Cardiac septum (tissue), 1 donor: ENCODE results near the gene PSMA6. TPM values are rescaled to one million over a fixed set of nuclear protein-coding genes. Genes with fewer than 3 reads are reported as not detected.
"Not testable (repeated sequence)": the region's sequence is repeated elsewhere in the genome, so short reads cannot be mapped to it uniquely, and the experiment has no call there.

Source experiments
- DNase-seq: peaks from one replicate; pipeline ENCODE4 v3.0.0-alpha.2; 2020; ENCODE audit warnings: low spot score
- intact Hi-C: fragments of 100-400 bp; cut with DNase I; formaldehyde crosslinking; loops from one replicate; pipeline ENCODE4 v1.14.0; 2022
- long read RNA-seq: library from polyadenylated mRNA; unstranded; transcript quantifications from one replicate; pipeline ENCODE4 v2.0.0, GENCODE V29; 2021
- total RNA-seq: library from RNA; stranded (reverse); fragmentation: NEBNext Ultra II Directional; extraction: Animal tissue kit (Norgen Biotek cat#: 25700); gene quantifications from one replicate; pipeline ENCODE4 v1.2.1, GENCODE V29; 2021
- donor health status: DM: no; HTN: no; CAD: no.

PSMA6 gene
- total RNA-seq, result 125 TPM
- long read RNA-seq, transcript PSMA6-201 (7 exons, 1,029 nt), result major isoform, 128 of 137 reads
- long read RNA-seq, partial matches to known transcripts, result 1 of 137 reads
- long read RNA-seq, other reads (novel, unspliced or antisense), result 4 of 137 reads

DNA sequence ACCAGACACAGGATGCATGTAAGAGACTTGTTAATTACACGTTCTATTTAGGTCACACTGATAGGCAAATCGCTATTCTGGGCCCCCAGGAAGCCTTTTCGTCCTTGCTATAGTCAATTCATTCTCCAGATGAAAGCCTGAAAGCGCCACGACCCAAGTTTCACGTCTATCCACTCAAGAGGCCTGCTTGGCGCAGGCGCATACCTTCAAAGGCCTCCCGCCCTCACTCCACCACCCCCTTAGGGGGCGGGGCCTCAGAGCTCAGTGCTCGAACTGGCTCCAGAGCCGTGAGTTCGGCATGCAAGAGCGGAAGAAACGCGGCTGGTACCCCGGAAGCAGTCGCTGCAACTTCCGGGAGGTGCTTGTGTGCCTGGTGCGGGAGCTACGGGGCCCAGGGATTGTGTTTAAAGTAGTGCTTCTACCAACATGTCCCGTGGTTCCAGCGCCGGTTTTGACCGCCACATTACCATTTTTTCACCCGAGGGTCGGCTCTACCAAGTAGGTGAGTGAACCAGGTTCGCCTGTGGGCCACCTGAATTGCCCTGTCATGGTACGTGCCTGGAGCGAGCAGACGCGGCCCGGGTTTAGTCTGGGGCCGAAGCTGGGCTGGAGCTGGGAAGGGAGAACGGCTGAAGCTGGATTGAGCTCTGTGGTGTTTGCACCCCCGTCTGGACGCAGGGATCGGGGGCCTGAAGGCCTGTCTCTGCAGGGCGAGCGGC lies at the start of gene PSMA6:
Gene PSMA6, plus strand, starts transcription at position 332 of the 719 bp plus-strand sequence. Its CDS starts 95 bp downstream, at position 427.
- intact Hi-C loops, result loop anchor here (1.0 to 2.0 kb wide), 2 partner anchors 45 to 112 kb away; partner anchors contain the start of gene NFKBIA
- peak; percentile 99 for DNase-seq

DNA sequence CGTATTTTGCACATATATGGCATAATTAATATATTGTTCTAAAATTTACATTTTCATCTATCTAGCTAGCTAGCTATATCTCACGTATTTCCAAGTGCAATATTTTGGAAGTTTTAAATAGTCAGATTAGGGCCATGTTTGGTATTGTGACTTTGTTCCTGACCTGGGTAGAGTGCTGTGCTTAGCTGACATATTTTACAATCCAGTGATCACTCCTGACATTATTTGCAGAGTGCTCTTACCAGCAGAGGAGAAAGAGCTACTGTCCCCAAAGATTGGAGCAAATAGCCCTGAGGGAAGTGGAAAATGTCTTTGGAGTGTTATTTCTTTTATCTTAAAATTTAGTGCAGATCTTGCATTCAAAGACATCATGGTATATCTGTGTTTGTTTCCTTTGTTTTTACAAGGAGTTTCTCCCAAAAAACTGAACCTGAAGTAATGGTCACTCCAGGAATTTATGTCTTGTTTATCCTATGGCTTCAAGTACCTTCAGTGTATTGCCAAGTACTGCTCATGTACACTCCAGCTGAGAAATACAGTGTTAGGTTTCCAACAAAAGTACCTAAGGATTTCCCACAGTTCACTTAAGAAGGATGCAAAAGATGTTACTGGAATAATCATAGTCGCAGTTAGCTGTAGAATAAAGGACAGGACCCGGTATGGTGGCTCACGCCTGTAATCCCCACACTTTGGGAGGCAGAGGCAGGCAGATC lies 49.4 kb upstream of the PSMA6 start:
- intact Hi-C loops, result no loop called here
- DNase-seq, result no peak

DNA sequence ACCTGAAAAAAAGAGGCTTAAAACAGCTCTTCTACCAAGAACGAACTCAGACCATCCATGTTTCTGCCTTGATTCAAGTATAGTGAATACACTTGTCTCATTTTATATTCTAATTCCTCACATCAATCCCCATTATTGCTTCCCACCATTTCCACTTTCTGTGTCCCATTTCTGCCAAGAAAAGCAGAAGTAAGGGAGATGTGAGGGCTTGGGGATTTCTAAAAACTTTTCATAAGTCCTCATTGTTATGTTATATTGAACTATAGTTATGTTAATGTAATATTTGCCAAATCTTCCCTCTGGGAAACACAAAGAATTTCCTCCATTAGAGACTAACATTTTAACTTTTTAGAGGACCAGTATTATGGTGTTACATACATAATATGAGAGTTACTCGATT lies 48.2 kb upstream of the PSMA6 start:
- no peak for DNase-seq

DNA sequence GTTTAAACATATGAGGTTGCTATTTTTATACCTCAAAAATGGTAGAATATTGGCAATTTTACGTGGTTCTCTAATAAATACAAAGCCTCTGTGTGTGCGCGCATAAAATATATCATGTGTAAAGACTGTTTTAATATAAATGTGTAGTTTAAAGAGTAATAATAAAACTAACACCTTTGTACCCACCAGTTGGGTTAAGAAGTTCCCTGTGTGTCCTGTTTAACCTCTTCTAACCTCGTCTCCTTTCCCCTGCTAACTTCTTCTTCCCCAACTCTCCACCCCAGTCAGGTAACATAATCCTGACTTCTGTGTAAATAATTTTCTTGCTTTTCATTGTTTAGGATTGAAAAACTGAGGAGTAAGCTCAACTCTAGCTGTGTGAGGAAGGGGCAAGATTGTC lies 47.6 kb upstream of the PSMA6 start:
- no peak for DNase-seq
- intact Hi-C loops, result no loop called here

More for the DNA sequence above, 48.2 kb upstream of the PSMA6 start:
- intact Hi-C loops, result no loop called here

DNA sequence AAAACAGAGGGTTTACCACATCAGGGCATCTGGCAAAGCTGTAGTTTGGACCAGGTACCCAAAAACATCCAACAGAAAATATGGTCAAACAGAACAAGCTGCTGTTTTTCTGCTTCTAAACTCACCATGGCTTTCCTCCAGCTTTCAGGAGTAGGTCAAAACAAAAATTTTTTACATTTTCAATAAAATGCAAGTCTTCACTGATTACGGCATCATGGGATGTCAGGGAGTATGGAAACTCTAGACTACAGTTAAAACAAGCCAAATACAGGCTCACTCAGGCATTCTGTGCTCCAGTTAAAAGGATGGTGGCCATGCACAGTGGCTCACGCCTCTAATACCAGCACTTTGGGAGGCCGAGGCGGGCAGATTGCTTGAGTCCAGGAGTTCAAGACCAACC lies 47.1 kb upstream of the PSMA6 start:
- no peak for DNase-seq
- intact Hi-C loops, result no loop called here

DNA sequence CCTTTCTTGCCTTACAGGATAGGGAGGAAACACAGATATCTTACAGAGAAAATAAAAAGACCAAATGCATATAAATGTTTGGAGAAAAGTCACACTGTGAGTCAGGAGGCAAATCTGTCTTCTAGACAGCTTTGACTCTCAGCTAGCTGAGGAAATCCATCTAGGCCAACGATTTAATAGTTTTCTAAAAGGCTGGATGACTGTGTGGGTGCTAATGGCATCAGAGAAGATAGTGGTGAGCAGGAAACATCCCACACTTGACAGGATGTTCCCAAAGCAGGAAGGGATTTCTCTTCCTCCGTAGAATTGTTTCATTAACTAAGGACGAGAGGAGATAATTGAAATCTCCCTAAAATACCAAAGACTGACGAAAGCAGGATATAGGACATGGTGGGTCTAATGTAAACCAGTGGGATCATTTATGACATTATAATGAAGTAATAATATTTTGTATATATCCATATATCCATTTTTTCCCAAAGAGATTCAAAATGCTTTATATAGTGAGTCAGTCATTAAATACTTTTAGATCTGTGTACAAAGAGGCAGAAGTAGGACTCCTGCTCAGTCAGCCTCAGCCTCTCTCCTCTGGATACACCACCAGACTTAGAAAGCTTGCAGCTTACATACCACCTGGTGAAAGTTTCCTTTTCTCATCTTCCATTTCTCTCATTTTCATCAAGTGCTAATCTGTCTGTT lies 44.3 kb upstream of the PSMA6 start:
- DNase-seq, result no peak

DNA sequence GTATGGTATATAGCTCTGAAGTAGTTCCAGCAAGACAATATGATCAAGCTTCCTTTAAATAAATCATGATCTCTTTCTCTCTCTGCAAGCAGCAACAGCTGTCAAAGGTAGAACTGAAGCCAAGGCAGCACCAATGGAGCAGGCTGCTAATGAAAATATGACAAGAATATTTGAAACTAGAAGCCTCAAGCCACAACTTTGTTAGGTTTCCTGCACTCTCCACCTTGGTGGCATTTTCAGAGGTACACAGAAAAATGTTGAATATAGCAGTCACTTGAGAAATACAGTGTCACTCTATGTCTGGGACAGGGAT lies 43.8 kb upstream of the PSMA6 start:
- no peak for DNase-seq
- intact Hi-C loops, result no loop called here

More for the DNA sequence above, 44.3 kb upstream of the PSMA6 start:
- intact Hi-C loops, result no loop called here

DNA sequence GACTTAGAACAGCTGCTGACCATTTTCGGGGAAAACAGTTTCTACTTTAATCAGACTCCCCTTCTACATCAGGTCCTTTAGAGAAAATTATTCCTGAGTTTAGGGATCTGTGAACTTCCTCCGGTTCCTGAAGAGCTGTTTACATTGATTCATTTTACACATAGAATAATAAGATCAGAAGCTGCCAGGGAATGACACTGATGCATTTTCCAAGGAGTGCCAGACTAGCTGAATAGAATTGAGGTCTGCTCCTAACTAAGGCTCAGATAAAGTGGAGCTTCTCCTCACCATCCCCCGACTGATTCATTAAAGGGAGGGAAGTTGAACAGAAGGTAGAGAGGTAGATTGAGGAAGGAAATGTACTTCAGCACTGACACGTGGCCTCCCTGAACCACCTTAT lies 41.9 kb upstream of the PSMA6 start:
- DNase-seq, result no peak
- intact Hi-C loops, result no loop called here

DNA sequence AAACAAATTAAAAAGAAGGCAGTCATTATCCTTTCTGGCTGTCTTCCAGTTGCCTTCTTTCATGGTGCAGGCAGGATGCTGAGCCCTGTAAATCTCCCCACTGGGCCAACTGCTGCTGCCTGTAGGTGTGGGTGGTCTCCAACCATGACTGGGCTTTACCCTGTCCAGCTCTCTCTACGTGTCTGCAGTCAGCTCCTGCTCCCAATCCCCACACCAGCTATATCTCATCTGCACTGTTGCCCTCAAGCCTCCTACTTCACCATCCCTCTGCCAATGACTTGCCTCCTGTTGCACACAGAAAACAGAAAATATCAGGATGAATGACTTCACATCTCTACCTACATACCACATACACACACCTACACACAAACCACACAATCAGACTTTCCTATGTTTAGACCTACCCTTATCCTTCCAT lies 39.7 kb upstream of the PSMA6 start:
- intact Hi-C loops, result no loop called here
- DNase-seq, result no peak

DNA sequence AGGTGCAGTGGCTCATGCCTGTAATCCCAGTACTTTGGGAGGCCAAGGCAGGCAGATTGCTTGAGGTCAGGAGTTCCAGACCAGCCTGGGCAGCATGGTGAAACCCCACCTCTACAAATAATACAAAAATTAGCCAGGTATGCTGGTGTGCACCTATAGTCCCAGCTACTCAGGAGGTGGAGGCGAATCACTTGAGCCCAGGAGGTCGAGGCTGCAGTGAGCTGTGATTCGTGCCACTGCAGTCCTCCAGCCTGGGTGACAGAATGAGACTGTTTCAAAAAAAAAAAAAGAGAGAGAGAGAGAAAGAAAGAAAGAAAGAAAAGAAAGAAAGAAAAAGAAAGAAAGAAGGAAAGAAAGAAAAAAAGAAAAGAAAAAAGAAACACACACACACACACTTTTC lies 39.1 kb upstream of the PSMA6 start:
- DNase-seq, intact Hi-C loops: not testable (repeated sequence)

DNA sequence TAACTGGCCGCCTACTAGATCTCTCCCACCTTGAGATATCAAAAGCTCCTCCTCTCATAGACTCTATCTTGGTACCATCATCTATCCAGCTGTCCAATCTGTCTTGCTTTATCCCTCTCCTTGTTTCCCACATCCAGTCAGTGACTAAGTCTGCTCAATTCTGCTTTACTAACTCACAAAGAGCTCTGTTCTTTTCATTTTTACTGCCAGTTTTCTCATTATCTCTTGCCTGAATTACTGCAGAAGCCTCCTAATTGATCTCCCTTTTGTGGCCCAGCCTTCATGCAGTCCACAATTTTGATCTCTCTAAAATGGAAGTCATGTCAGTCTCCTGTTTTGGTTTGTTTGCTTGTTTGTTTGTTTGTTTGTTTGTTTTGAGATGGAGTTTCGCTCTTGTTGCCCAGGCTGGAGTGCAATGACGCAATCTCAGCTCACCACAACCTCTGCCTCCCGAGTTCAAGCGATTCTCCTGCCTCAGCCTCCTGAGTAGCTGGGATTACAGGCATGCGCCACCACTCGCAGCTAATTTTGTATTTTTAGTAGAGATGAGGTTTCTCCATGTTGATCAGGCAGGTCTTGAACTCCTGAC lies 38.1 kb upstream of the PSMA6 start:
- intact Hi-C loops, DNase-seq: not testable (repeated sequence)

DNA sequence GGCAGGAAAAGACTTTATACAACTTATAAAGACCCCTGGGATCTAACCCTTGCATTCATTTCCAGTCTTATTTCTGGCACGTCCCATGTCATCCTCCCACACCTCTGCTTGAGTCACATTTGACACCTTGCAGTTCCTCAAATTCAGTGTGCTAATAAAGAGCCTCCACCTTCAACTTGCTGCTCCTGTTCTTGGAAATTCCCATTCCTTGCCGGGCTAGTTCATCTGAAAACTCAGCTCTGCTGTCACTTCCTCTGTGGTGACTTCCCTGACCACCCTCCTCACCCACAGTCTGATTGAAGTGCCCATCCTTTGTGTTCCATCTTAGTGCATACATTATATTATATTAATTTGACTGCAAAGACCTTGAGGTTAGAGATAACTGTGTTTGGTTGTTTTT lies 37.4 kb upstream of the PSMA6 start:
- intact Hi-C loops, result no loop called here
- DNase-seq, result no peak

DNA sequence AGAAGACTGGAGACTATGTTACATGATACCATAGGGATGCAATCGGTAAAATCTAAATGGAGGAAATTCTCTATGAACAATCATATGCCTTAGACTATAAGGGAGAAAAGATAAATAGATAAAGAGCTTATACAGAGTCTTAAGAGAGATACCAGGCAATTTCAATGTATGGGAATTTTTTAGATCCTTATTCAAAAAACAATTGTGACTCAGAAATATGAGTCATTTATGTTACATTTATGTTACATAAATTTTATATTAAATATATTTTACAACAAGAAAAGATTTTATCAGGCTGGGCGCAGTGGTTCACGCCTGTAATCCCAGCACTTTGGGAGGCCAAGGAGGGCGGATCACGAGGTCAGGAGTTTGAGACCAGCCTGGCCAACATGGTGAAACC lies 36.5 kb upstream of the PSMA6 start:
- intact Hi-C loops, result no loop called here
- no peak for DNase-seq

DNA sequence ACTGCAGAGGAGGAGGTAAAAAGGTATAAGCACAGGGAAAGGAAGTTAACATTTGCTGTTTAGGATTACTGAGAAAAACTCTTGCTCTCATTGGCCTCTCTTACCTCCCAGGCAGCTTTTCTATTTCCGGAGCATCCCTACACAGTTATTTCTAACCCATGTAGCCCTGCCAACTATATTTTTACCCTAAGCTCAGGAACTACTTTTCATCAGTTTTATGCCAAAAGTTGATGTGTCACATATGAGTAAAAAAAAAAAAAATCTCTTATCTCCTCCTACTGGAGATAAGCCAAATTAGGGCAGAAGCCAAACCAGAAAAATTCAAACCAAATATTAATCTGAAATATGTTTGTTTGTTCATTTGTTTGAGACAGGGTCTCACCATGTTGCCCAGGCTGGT lies 34.4 kb upstream of the PSMA6 start:
- intact Hi-C loops, result no loop called here
- no peak for DNase-seq

DNA sequence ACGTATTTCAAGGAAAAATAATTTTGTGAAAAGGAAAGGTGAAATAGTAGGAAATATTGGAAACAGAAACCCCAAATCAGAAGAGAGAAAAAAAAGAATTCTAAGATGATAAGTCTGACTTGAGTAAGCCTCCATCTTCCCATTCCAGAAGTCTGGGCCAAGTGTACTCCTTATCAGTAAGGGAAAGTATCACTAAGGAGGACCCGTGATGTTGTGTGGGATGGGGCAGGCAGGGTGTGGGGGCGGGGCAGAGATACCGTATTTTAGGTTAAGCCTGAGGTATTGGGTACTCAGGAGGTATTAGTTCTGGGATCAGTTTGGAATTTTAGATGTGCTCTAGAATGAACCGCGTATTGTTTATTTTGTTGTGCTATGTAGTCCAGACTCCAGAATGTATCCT lies 33.8 kb upstream of the PSMA6 start:
- DNase-seq, result no peak
- intact Hi-C loops, result no loop called here

DNA sequence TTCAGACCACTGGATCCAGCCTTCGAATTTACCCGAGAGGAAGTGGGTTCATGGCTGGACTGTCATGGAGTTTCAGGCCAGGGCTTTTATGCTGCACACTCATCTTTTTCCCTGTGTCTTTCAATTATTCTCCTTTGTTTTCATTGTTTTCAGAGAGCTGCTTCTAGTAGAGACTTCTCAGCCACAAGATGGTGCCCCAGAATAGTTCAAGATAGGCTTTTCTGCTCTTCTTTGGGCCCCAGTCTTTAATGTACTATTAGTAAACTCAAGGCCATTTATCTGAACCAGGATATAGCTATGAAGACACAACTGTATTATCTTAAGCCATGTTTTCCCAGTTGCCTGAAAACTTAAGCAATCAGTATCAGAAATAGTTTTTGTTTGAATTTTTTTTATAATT lies 30.4 kb upstream of the PSMA6 start:
- intact Hi-C loops, result no loop called here
- no peak for DNase-seq

DNA sequence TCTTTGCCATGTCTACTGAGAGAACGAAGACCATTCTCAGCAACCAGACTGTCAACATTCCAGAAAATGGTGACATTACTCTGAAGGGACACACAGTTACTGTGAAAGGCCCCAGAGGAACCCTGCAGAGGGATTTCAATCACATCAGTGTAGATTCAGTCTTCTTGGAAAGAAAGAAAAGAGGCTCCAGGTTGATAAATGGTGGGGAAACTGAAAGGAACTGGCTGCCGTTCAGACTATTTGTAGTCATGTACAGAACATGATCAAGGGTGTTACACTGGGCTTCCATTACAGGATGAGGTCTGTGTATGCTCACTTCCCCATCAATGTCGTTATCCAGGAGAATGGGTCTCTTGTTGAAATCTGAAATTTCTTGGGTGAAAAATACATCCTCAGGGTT lies 29.7 kb upstream of the PSMA6 start:
- intact Hi-C loops, result no loop called here
- no peak for DNase-seq

DNA sequence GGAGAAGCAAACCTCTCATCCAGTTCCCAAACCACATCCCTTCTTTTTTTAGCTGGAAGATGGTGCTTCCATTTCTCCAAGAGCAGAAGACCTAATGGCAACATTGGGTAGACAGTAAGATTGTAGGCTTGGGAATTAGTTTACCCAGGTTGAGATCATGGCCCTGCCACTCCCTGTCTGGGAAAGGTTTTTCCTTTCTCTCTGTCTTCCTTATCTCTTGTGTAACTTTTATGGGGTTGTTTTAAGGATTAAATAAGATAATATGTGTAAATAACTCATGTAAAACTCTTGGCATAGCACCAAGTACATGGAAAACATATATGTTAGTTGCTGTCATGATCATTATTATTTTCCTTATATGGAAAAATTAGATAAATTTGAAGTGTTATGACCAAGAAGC lies 23.2 kb upstream of the PSMA6 start:
- intact Hi-C loops, result no loop called here
- DNase-seq, result no peak

DNA sequence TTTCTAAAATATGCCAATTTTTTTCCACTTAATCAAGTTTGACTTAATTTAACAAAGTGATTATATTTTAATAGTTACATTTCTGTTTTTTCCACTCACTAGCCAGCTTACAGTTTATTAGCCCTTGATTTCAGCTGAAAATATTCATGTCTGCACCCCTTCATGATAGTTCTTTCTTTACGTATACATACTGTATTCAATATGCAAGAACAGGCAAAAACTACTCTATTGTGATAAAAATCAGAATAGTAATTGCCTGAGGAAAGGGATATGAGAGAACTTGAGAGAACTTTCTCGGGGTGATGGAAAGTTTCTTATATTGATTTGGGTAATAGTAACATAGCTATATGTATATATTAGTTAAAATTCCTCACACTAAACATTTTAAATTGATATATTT lies 17.4 kb upstream of the PSMA6 start:
- no peak for DNase-seq
- intact Hi-C loops, result no loop called here

DNA sequence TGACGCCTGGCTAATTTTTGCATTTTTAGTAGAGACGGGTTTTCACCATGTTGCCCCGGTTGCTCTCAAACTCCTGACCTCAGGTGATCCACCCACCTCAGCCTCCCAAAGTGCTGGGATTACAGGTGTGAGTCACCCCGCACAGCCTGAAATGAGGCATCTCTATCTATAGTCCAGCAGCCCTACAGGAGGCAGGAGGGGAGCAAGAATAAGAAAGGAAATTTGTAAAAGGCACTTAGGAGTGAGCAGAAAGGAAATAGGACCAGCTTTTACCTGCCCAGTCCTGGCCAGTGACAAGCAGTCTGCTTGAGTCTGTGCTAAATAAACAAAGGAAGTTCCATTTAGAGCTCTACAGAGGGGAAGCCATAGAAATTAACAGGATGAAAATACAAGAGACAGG lies 15.0 kb upstream of the PSMA6 start:
- intact Hi-C loops, result no loop called here
- no peak for DNase-seq
